DND-41 (cell line): ENCODE measurements around the gene FLNB.

Source experiments
- ATAC-seq: fragments of 200-7000 bp; cut with Tn5 transposase; 3 replicates; pipeline ENCODE4 v1.9.1; 2021; ENCODE audit warnings: low read depth; ENCODE audit not compliant: insufficient read depth
- DNase-seq: peaks from one replicate; pipeline ENCODE4 v3.0.0-alpha.2; 2020
- H2AFZ ChIP-seq: 2 replicates; pipeline ENCODE4 v1.6.0; 2012; ENCODE audit warnings: low read depth, low read length
- H3K27ac ChIP-seq: 2 replicates; pipeline ENCODE4 v1.5.1; 2012; ENCODE audit warnings: low read length, inconsistent platforms
- H3K27me3 ChIP-seq: fragments of 200-600 bp; sonication (generic); 2 replicates; pipeline ENCODE4 v1.6.0; 2012; ENCODE audit warnings: low read length, mild to moderate bottlenecking, inconsistent platforms; ENCODE audit not compliant: insufficient read depth, poor library complexity
- H3K36me3 ChIP-seq: 2 replicates; pipeline ENCODE4 v1.5.1; 2012; ENCODE audit warnings: low read length, inconsistent platforms; ENCODE audit not compliant: insufficient read depth
- H3K4me1 ChIP-seq: 2 replicates; pipeline ENCODE4 v1.5.1; 2012; ENCODE audit warnings: mild to moderate bottlenecking, low read length; ENCODE audit not compliant: insufficient read depth
- H3K4me2 ChIP-seq: 2 replicates; pipeline ENCODE4 v1.6.0; 2012; ENCODE audit warnings: mild to moderate bottlenecking, moderate library complexity, low read length, inconsistent platforms; ENCODE audit not compliant: insufficient read depth
- H3K4me3 ChIP-seq, 2 experiments: fragments of 200-600 bp in 1 of 2; shearing (Covaris generic) in 1 of 2; 2 replicates each; pipeline ENCODE4 v1.5.1; 2012 to 2016; ENCODE audit warnings: inconsistent platforms in 2 of 2, low read length in 2 of 2, mild to moderate bottlenecking in 2 of 2, low read depth in 1 of 2, moderate library complexity in 1 of 2
- H3K79me2 ChIP-seq: 2 replicates; pipeline ENCODE4 v1.6.0; 2012; ENCODE audit warnings: low read length, inconsistent platforms; ENCODE audit not compliant: insufficient read depth
- H3K9ac ChIP-seq: 2 replicates; pipeline ENCODE4 v1.6.0; 2012; ENCODE audit warnings: low read depth, mild to moderate bottlenecking, inconsistent platforms, low read length, moderate library complexity
- H3K9me3 ChIP-seq: 2 replicates; pipeline ENCODE4 v1.5.1; 2012; ENCODE audit warnings: low read length, moderate library complexity, mild to moderate bottlenecking, inconsistent platforms; ENCODE audit not compliant: insufficient read depth, severe bottlenecking
- H4K20me1 ChIP-seq: 2 replicates; pipeline ENCODE4 v1.6.0; 2012; ENCODE audit warnings: low read length; ENCODE audit not compliant: insufficient read depth
- CTCF ChIP-seq: IDR thresholded peaks from 2 replicates; pipeline ENCODE4 v1.5.1; 2012; ENCODE audit warnings: borderline replicate concordance, low read length, moderate library complexity, mild to moderate bottlenecking; ENCODE audit not compliant: poor library complexity, severe bottlenecking; ENCODE audit errors: extremely low read depth
- EZH2 ChIP-seq: IDR thresholded peaks from 3 replicates; pipeline ENCODE4 v1.6.1; 2012; ENCODE audit warnings: borderline replicate concordance, low read depth, mild to moderate bottlenecking, moderate library complexity, low read length, inconsistent platforms; ENCODE audit not compliant: severe bottlenecking

FLNB gene

GRCh38 chr3:58009026-58009748, 965 bp downstream of the FLNB start:
- ATAC-seq (peak; percentile 36), DNase-seq (peak; percentile 55)
- TF ChIP-seq CTCF: no peak
- TF ChIP-seq EZH2: no peak
- peak overlapping the region; percentile 72 for H3K9ac ChIP-seq
- peaks cover 54% of the 10 kb centered on the region for H3K4me1 ChIP-seq
- peaks cover 12% of the 10 kb centered on the region; the same call in 1 of the 2 replicates for H3K36me3 ChIP-seq
- H3K79me2 ChIP-seq: peaks cover 58% of the 10 kb centered on the region
- peak overlapping the region; percentile 85 for H3K27ac ChIP-seq
- H3K4me3 ChIP-seq: peak overlapping the region; percentile 44 to 75
- no peaks in the 10 kb centered on the region for H3K9me3 ChIP-seq
- no peaks in the 10 kb centered on the region for H3K27me3 ChIP-seq
- H3K4me2 ChIP-seq: peak overlapping the region; percentile 85
- peaks cover 30% of the 10 kb centered on the region; the same call in 1 of the 2 replicates for H4K20me1 ChIP-seq
- peak overlapping the region; percentile 91 for H2AFZ ChIP-seq

DNA sequence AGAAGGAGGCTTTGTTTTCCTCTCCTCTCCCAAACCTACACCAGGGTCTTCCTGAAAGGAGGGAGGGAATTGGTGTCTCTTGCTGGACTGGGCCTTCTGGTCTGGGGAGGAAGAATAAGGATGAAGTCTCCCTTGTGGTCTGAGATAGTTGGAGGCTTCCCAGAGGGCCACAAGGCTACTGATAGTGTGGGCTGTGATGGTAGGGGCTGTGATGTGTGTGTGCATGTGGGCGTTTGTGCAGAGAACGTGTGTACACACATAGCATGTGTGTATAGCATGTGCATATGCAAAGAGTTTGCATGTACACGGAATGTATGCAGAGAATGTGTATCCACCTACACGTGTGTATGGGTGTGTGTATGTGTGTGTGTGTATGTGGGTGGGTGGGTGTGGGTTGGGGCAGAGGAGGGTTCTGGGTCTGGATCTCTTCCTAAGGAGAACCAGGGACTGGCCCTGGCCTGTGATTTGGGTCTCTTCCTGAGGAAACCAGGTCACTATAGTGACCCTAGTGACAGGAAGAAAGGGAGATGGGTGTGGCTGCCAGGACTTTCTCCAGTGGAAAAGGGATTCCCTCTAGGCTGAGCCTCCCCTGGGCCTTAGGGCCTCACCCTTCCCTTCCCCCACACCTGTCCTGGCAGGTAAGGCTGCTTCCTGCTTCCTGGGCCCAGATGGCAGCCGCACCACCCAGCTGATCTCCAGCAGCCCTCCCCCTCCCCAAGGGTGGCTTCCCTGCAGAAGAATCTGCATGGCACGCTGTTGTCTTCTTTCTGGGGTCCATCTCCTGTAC, 1.7 kb downstream of the FLNB start:
- Histone ChIP-seq H3K27me3 (no peaks in the 10 kb centered on the region), H3K27ac (peak overlapping the region; percentile 85), H3K4me2 (peak overlapping the region; percentile 85), H4K20me1 (peaks cover 32% of the 10 kb centered on the region; the same call in 1 of the 2 replicates), H3K4me3 (peak overlapping the region; percentile 44 to 75; a peak in 3 of 4 replicates), H3K36me3 (peaks cover 12% of the 10 kb centered on the region; the same call in 1 of the 2 replicates), H3K9ac (peak overlapping the region; percentile 72), H3K9me3 (no peaks in the 10 kb centered on the region), H2AFZ (no peak overlapping the region), H3K79me2 (peaks cover 65% of the 10 kb centered on the region), H3K4me1 (peaks cover 57% of the 10 kb centered on the region)
- ATAC-seq: no peak
- DNase-seq: no peak
- no peak for TF ChIP-seq EZH2
- no peak for TF ChIP-seq CTCF

- H3K36me3 ChIP-seq: peaks cover 16% of the 10 kb centered on the region; the same call in 1 of the 2 replicates
Observed at GRCh38 chr3:58010562-58010961, 2.3 kb downstream of the FLNB start.

More at GRCh38 chr3:58010562-58010961, 2.3 kb downstream of the FLNB start:
- TF ChIP-seq CTCF: no peak
- no peak for TF ChIP-seq EZH2
- Histone ChIP-seq H3K9ac (peak overlapping the region; percentile 72; the same call in 1 of the 2 replicates), H3K4me2 (peak overlapping the region; percentile 85), H3K79me2 (peaks cover 71% of the 10 kb centered on the region), H3K4me1 (peaks cover 57% of the 10 kb centered on the region), H3K27ac (peak overlapping the region; percentile 85), H2AFZ (no peak overlapping the region), H3K27me3 (no peaks in the 10 kb centered on the region), H4K20me1 (peaks cover 36% of the 10 kb centered on the region; the same call in 1 of the 2 replicates), H3K4me3 (peak overlapping the region in 1 of 2 experiments; percentile 75; a peak in 2 of 4 replicates), H3K9me3 (no peaks in the 10 kb centered on the region)
- DNase-seq (no peak), ATAC-seq (no peak)
